Gastrocnemius medialis (tissue), 4 donors: ENCODE data around the gene FNDC3B. TPM values are rescaled to one million over a fixed set of nuclear protein-coding genes. Genes with fewer than 3 reads are reported as not detected.
A peak's percentile ranks its signal among the peaks of the same experiment; 100 is the strongest.

Experiments
- ATAC-seq, 2 donors: fragments of 150-250 bp; one replicate each; pipeline ENCODE4 v1.9.1; 2016
- DNase-seq, 2 donors: peaks; one replicate each; pipeline ENCODE4 v3.0.0-alpha.2; 2019
- H3K27ac ChIP-seq, 4 donors: fragments of 200-600 bp; sonication (generic); 1 replicate in 1 of 4; 2 replicates in 3 of 4; pipeline ENCODE4 v1.5.1; 2016 to 2018; ENCODE audit warnings: mild to moderate bottlenecking in 2 of 4, moderate library complexity in 1 of 4
- H3K27me3 ChIP-seq, 3 donors: fragments of 200-600 bp; sonication (generic) in 2 of 3; 1 replicate in 1 of 3; 2 replicates in 2 of 3; pipeline versions ENCODE4 v1.5.1 to v1.6.0; 2016 to 2019; ENCODE audit warnings: mild to moderate bottlenecking in 1 of 3, moderate library complexity in 1 of 3
- H3K36me3 ChIP-seq, 2 donors: fragments of 200-600 bp; sonication (generic) in 1 of 2; one replicate each; pipeline ENCODE4 v1.5.1; 2017 to 2018
- H3K4me1 ChIP-seq, 2 donors: fragments of 200-600 bp; sonication (generic) in 1 of 2; one replicate each; pipeline ENCODE4 v1.5.1; 2016 to 2017; ENCODE audit warnings: mild to moderate bottlenecking in 2 of 2
- H3K4me3 ChIP-seq, 4 donors: fragments of 200-600 bp; sonication (generic) in 3 of 4; 1 replicate in 1 of 4; 2 replicates in 3 of 4; pipeline ENCODE4 v1.5.1; 2016 to 2019; ENCODE audit warnings: mild to moderate bottlenecking in 2 of 4
- H3K9me3 ChIP-seq, 3 donors: fragments of 200-600 bp; sonication (generic) in 2 of 3; 1 replicate in 1 of 3; 2 replicates in 2 of 3; pipeline ENCODE4 v1.5.1; 2016 to 2019
- POLR2A ChIP-seq, 2 donors: fragments of 450-650 bp; IDR thresholded peaks; one replicate each; pipeline ENCODE4 v1.6.1; 2017; ENCODE audit warnings: antibody characterized with exemption in 2 of 2, mild to moderate bottlenecking in 2 of 2, moderate library complexity in 2 of 2
- in situ Hi-C, 4 donors: fragments of 200-750 bp; cut with MboI; loops; one replicate each; pipeline versions ENCODE4 v1.15.0 to v1.8.0; 2017; ENCODE audit warnings: low sequenced_read_pairs in 4 of 4
- intact Hi-C: fragments of 100-400 bp; cut with DNase I; formaldehyde crosslinking; loops from one replicate; pipeline ENCODE4 v1.15.1; 2023; ENCODE audit warnings: low total_unique reads
- total RNA-seq, 4 donors: library from RNA; depleted of rRNA; stranded (reverse); fragments of >200 nt; gene quantifications; one replicate each; pipeline versions ENCODE4 v1.1.0 to v1.2.3, GENCODE V29; 2016
- TF ChIP-seq, protein P1 (sequence below), 5 experiments: fragments of 450-650 bp in 3 of 5; fragments of 200-600 bp in 2 of 5; sonication (generic) in 2 of 5; IDR thresholded peaks in 4 of 5; conservative IDR thresholded peaks in 1 of 5; 1 replicate in 4 of 5; 2 replicates in 1 of 5; pipeline ENCODE4 v1.5.1; 2016 to 2019; ENCODE audit warnings: antibody characterized with exemption in 5 of 5, mild to moderate bottlenecking in 3 of 5, moderate library complexity in 3 of 5

Gene FNDC3B
- total RNA-seq, 4 donors from 2014 or later: 42.5 to 110 (median 74.2) TPM

- Histone ChIP-seq H3K9me3 (no peaks in the 10 kb centered on the region), H3K27ac (no peak overlapping the region), H3K27me3 (no peaks in the 10 kb centered on the region), H3K4me3 (no peak overlapping the region), H3K4me1 (peaks cover 15 to 17% of the 10 kb centered on the region in 2 donors), H3K36me3 (peaks cover 0 to 11% of the 10 kb centered on the region in 2 donors)
- DNase-seq (no peak), ATAC-seq (no peak)
- in situ Hi-C loops: no loop called here
- intact Hi-C loops: no loop called here
- no peak for TF ChIP-seq POLR2A (IDR thresholded peaks at IDR 0.05)
- TF ChIP-seq, protein P1, sequence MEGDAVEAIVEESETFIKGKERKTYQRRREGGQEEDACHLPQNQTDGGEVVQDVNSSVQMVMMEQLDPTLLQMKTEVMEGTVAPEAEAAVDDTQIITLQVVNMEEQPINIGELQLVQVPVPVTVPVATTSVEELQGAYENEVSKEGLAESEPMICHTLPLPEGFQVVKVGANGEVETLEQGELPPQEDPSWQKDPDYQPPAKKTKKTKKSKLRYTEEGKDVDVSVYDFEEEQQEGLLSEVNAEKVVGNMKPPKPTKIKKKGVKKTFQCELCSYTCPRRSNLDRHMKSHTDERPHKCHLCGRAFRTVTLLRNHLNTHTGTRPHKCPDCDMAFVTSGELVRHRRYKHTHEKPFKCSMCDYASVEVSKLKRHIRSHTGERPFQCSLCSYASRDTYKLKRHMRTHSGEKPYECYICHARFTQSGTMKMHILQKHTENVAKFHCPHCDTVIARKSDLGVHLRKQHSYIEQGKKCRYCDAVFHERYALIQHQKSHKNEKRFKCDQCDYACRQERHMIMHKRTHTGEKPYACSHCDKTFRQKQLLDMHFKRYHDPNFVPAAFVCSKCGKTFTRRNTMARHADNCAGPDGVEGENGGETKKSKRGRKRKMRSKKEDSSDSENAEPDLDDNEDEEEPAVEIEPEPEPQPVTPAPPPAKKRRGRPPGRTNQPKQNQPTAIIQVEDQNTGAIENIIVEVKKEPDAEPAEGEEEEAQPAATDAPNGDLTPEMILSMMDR (IDR thresholded peaks at IDR 0.05 in 4 of 5, conservative IDR thresholded peaks at IDR 0.05 in 1 of 5): no peak
These were observed 229.5 kb downstream of the FNDC3B start for GRCh38 chr3:172268868-172269267.

DNA sequence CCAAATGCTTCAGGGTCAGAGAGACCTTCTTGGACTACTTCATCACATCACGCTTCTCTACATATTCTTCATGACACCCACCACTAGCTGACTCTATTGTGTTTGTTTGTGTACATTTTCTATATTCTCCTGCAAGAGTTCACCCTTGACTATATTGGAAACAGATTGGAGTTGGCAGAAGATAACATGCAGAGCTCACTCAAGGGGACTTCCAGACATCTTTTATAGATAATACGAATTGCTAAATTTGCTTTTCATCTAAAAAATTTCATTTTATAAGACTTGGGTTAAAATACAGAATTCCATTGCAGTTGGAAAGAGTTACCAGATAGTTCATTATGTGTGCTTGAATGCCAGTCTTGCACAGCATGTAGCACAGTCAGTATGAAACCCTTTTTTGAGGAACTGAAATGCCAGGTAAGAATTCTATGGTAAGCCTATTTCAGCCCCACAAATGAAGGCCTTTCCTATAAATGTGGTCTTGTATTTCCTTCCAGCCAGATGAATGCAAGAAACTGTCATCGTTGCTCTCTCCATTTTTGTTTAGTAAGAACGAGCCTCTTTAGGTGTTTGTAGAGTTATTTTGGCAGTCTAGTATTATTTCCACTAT, 231.3 kb downstream of the FNDC3B start:
- peaks cover 32% of the 10 kb centered on the region in 2 donors for H3K4me1 ChIP-seq
- no peak overlapping the region for H3K27ac ChIP-seq
- no peaks in the 10 kb centered on the region for H3K9me3 ChIP-seq
- intact Hi-C loops (no loop called here), in situ Hi-C loops (no loop called here)
- no peak for DNase-seq
- no peak for ATAC-seq
- no peak overlapping the region for H3K4me3 ChIP-seq
- H3K36me3 ChIP-seq: peaks cover 0 to 11% of the 10 kb centered on the region in 2 donors
- H3K27me3 ChIP-seq: no peaks in the 10 kb centered on the region
- TF ChIP-seq POLR2A (IDR thresholded peaks at IDR 0.05): no peak

GRCh38 chr3:172271386-172271976, 232.1 kb downstream of the FNDC3B start:
- intact Hi-C loops: no loop called here
- no peak for DNase-seq
- Histone ChIP-seq H3K4me1 (peaks cover 40 to 41% of the 10 kb centered on the region in 2 donors), H3K36me3 (peaks cover 0 to 11% of the 10 kb centered on the region in 2 donors), H3K27ac (no peak overlapping the region), H3K4me3 (no peak overlapping the region), H3K9me3 (no peaks in the 10 kb centered on the region), H3K27me3 (no peaks in the 10 kb centered on the region)
- ATAC-seq: peak in 1 of 2 donors; percentile 15
- TF ChIP-seq, protein P1 (IDR thresholded peaks at IDR 0.05 in 4 of 5, conservative IDR thresholded peaks at IDR 0.05 in 1 of 5): no peak
- no peak for TF ChIP-seq POLR2A (IDR thresholded peaks at IDR 0.05)
- in situ Hi-C loops: no loop called here

DNA sequence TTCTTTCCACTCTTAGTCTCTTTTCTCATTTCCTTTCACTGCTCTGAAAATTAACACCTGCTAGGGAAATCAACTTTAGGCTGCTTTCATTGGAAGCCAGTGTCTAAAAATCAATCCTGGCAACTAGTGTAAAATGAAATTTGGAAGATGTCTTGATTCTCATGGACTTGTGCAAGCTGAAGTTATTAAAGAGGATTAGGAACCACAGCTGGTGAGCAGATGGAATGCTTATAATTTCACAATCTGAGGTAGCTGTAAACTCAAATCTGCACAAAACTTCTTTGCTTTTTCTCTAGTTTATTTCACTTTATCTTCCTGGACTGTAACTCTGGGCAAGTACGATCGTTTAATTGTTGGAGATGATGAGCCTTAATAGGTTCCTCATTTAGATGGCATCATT, 233.3 kb downstream of the FNDC3B start:
- intact Hi-C loops: no loop called here
- TF ChIP-seq POLR2A (IDR thresholded peaks at IDR 0.05): no peak
- TF ChIP-seq, protein P1 (IDR thresholded peaks at IDR 0.05 in 4 of 5, conservative IDR thresholded peaks at IDR 0.05 in 1 of 5): no peak
- Histone ChIP-seq H3K27me3 (no peaks in the 10 kb centered on the region), H3K4me3 (no peak overlapping the region), H3K27ac (peak overlapping the region in 2 of 4 donors; percentile 13 to 24), H3K36me3 (peaks cover 0 to 6% of the 10 kb centered on the region in 2 donors), H3K9me3 (no peaks in the 10 kb centered on the region), H3K4me1 (peaks cover 51 to 52% of the 10 kb centered on the region in 2 donors)
- DNase-seq (no peak), ATAC-seq (peak in 1 of 2 donors; percentile 37)
- in situ Hi-C loops: no loop called here

DNA sequence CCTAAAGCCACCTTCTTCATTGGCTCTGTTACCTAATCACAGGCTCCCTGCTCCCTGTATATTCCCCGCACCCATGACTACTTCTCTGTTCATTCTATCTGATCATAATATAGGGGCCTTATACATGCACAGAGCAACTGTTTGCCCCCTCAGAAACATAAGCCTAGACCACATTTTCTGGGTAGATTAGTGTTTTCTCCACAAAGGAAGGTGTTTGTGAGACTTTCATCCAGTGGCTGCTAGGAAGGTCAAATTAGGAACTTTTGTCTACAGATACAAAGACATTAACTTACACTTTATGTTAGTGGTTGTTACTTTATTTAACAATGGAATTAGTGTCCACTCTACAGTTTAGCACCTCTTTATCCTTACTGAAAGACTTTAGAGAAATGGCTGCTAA, 234.0 kb downstream of the FNDC3B start:
- no peaks in the 10 kb centered on the region for H3K9me3 ChIP-seq
- H3K27me3 ChIP-seq: no peaks in the 10 kb centered on the region
- no peak for DNase-seq
- TF ChIP-seq, protein P1 (IDR thresholded peaks at IDR 0.05 in 4 of 5, conservative IDR thresholded peaks at IDR 0.05 in 1 of 5): no peak
- no peak for TF ChIP-seq POLR2A (IDR thresholded peaks at IDR 0.05)
- ATAC-seq: no peak
- peak overlapping the region in 2 of 4 donors; percentile 45 to 54 for H3K27ac ChIP-seq
- in situ Hi-C loops (no loop called here), intact Hi-C loops (no loop called here)
- H3K4me3 ChIP-seq: no peak overlapping the region
- H3K36me3 ChIP-seq: peaks cover 0 to 6% of the 10 kb centered on the region in 2 donors
- peaks cover 56 to 59% of the 10 kb centered on the region in 2 donors for H3K4me1 ChIP-seq
